ENCODE data around the gene AIDA. TPM values are rescaled to one million over a fixed set of nuclear protein-coding genes. Genes with fewer than 3 reads are reported as not detected.
"Not testable (repeated sequence)": the region's sequence is repeated elsewhere in the genome, so short reads cannot be mapped to it uniquely, and the experiment has no call there.

Gene AIDA
- total RNA-seq, 1 experiment from 2014 or later: 80.0 TPM

GRCh38 chr1:222691016-222691415 lies 21.3 kb downstream of the AIDA start:
- Histone ChIP-seq H3K27ac (ENCODE audit: low read depth, low read length, poor library complexity, severe bottlenecking) (no peak overlapping the region), H3K27me3 (replicated peaks; ENCODE audit: insufficient read depth, low read depth, low read length, poor library complexity) (no peaks in the 10 kb centered on the region), H3K4me3 (ENCODE audit: low read depth, low read length, poor library complexity, severe bottlenecking) (no peak overlapping the region), H3K9me3 (ENCODE audit: low read depth, low read length, poor library complexity, severe bottlenecking) (no peaks in the 10 kb centered on the region), H3K4me1 (ENCODE audit: insufficient read depth, low read length, poor library complexity, severe bottlenecking) (no peaks in the 10 kb centered on the region), H3K36me3 (ENCODE audit: insufficient read depth, low read length, poor library complexity, severe bottlenecking) (peaks cover 18% of the 10 kb centered on the region)
- no TSS peak for BruUV-seq (replicated peaks)
- ChIA-PET CTCF (interaction anchor here (0.6 kb wide), 1 partner anchor 391 kb away, joined by 3 read pairs; no protein-coding TSS in a partner anchor), POLR2A (ENCODE audit: low non-redundant PET) (no interaction called here)
- no peak for TF ChIP-seq EZH2 (IDR thresholded peaks at IDR 0.05; ENCODE audit: borderline replicate concordance, low read depth, low read length, poor library complexity, severe bottlenecking)
- TF ChIP-seq CTCF (conservative IDR thresholded peaks at IDR 0.05; ENCODE audit: low read depth, low read length): no peak
- intact Hi-C loops (cut with micrococcal nuclease; ENCODE audit: unreplicated experiment): no loop called here
- DNase-seq (ENCODE audit: low spot score): no peak

DNA sequence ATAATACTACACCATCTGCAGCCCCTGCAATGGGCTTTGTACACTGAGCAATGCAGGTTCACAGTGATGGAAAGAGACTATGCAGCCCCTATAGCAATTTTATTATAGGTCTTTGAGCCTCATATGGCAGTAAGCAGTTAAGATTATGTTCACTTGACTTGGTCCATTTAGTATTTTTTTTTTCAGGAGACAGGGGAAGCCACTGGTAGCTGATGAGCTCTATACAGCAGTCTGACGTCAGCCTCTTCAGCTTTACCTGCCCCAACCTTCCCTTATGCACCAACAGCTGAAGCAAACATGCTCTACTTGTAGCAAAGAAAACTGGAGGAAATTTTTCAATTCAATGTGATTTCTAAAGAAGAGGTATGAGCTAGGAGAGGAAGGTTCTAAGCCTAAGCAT lies 32.2 kb downstream of the AIDA start:
- TF ChIP-seq CTCF (conservative IDR thresholded peaks at IDR 0.05; ENCODE audit: low read depth, low read length): no peak
- TF ChIP-seq EZH2 (IDR thresholded peaks at IDR 0.05; ENCODE audit: borderline replicate concordance, low read depth, low read length, poor library complexity, severe bottlenecking): no peak
- POLR2A ChIA-PET (ENCODE audit: low non-redundant PET): interaction anchor here (0.7 kb wide), 1 partner anchor 45 kb away, joined by 4 read pairs; no protein-coding TSS in a partner anchor
- H3K27ac ChIP-seq (ENCODE audit: low read depth, low read length, poor library complexity, severe bottlenecking): no peak overlapping the region
- no peak for DNase-seq (ENCODE audit: low spot score)
- BruUV-seq (replicated peaks): no TSS peak
- peaks cover 3% of the 10 kb centered on the region for H3K36me3 ChIP-seq (ENCODE audit: insufficient read depth, low read length, poor library complexity, severe bottlenecking)
- H3K9me3 ChIP-seq (ENCODE audit: low read depth, low read length, poor library complexity, severe bottlenecking): no peaks in the 10 kb centered on the region
- H3K4me1 ChIP-seq (ENCODE audit: insufficient read depth, low read length, poor library complexity, severe bottlenecking): no peaks in the 10 kb centered on the region
- CTCF ChIA-PET: no interaction called here
- H3K4me3 ChIP-seq (ENCODE audit: low read depth, low read length, poor library complexity, severe bottlenecking): no peak overlapping the region
- no peaks in the 10 kb centered on the region for H3K27me3 ChIP-seq (replicated peaks; ENCODE audit: insufficient read depth, low read depth, low read length, poor library complexity)
- intact Hi-C loops (cut with micrococcal nuclease; ENCODE audit: unreplicated experiment): no loop called here

DNA sequence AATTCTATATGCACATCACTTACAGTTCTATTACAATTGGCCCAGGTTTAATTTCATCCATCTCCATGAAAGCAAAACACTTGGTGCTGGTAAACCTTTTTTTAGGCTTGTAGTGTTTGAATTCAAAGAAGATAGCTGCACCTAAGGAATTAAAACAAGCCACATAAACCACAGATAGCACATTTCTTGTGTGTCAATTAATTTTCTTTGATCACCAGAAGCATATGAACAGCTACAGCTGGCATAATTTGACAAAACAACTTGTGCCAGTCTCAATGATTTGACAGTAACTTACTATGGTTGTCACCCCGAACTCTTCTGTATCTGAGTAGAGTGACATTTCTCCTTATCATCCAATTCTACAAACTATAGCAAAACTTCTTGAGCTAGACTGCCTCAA lies 42.2 kb downstream of the AIDA start:
- Histone ChIP-seq H3K36me3 (ENCODE audit: insufficient read depth, low read length, poor library complexity, severe bottlenecking) (peaks cover 48% of the 10 kb centered on the region), H3K27ac (ENCODE audit: low read depth, low read length, poor library complexity, severe bottlenecking) (no peak overlapping the region), H3K27me3 (replicated peaks; ENCODE audit: insufficient read depth, low read depth, low read length, poor library complexity) (no peaks in the 10 kb centered on the region), H3K4me3 (ENCODE audit: low read depth, low read length, poor library complexity, severe bottlenecking) (no peak overlapping the region), H3K9me3 (ENCODE audit: low read depth, low read length, poor library complexity, severe bottlenecking) (no peaks in the 10 kb centered on the region), H3K4me1 (ENCODE audit: insufficient read depth, low read length, poor library complexity, severe bottlenecking) (no peaks in the 10 kb centered on the region)
- no TSS peak for BruUV-seq (replicated peaks)
- intact Hi-C loops (cut with micrococcal nuclease; ENCODE audit: unreplicated experiment): no loop called here
- CTCF ChIA-PET: no interaction called here
- no peak for DNase-seq (ENCODE audit: low spot score)
- POLR2A ChIA-PET (ENCODE audit: low non-redundant PET): no interaction called here
- TF ChIP-seq EZH2 (IDR thresholded peaks at IDR 0.05; ENCODE audit: borderline replicate concordance, low read depth, low read length, poor library complexity, severe bottlenecking): no peak
- TF ChIP-seq CTCF (conservative IDR thresholded peaks at IDR 0.05; ENCODE audit: low read depth, low read length): no peak

GRCh38 chr1:222669107-222669506 lies 43.2 kb downstream of the AIDA start:
- DNase-seq (ENCODE audit: low spot score); H3K4me3 ChIP-seq (ENCODE audit: low read depth, low read length, poor library complexity, severe bottlenecking); CTCF ChIA-PET; intact Hi-C loops (cut with micrococcal nuclease; ENCODE audit: unreplicated experiment); H3K27ac ChIP-seq (ENCODE audit: low read depth, low read length, poor library complexity, severe bottlenecking); H3K9me3 ChIP-seq (ENCODE audit: low read depth, low read length, poor library complexity, severe bottlenecking); POLR2A ChIA-PET (ENCODE audit: low non-redundant PET); BruUV-seq (replicated peaks); H3K4me1 ChIP-seq (ENCODE audit: insufficient read depth, low read length, poor library complexity, severe bottlenecking); H3K27me3 ChIP-seq (replicated peaks; ENCODE audit: insufficient read depth, low read depth, low read length, poor library complexity): not testable (repeated sequence)
- H3K36me3 ChIP-seq (ENCODE audit: insufficient read depth, low read length, poor library complexity, severe bottlenecking): peaks cover 52% of the 10 kb centered on the region

- DNase-seq (ENCODE audit: low spot score); H3K27ac ChIP-seq (ENCODE audit: low read depth, low read length, poor library complexity, severe bottlenecking); H3K27me3 ChIP-seq (replicated peaks; ENCODE audit: insufficient read depth, low read depth, low read length, poor library complexity); intact Hi-C loops (cut with micrococcal nuclease; ENCODE audit: unreplicated experiment); POLR2A ChIA-PET (ENCODE audit: low non-redundant PET); BruUV-seq (replicated peaks); H3K4me3 ChIP-seq (ENCODE audit: low read depth, low read length, poor library complexity, severe bottlenecking); H3K9me3 ChIP-seq (ENCODE audit: low read depth, low read length, poor library complexity, severe bottlenecking); H3K4me1 ChIP-seq (ENCODE audit: insufficient read depth, low read length, poor library complexity, severe bottlenecking); CTCF ChIA-PET: not testable (repeated sequence)
- H3K36me3 ChIP-seq (ENCODE audit: insufficient read depth, low read length, poor library complexity, severe bottlenecking): peaks cover 59% of the 10 kb centered on the region
These were observed 44.1 kb downstream of the AIDA start for GRCh38 chr1:222668184-222668583.
